Sciatic nerve (tissue), 2 donors: ENCODE data around the gene ATP6V1G3. TPM values are rescaled to one million over a fixed set of nuclear protein-coding genes. Genes with fewer than 3 reads are reported as not detected.
"Not testable (repeated sequence)": the region's sequence is repeated elsewhere in the genome, so short reads cannot be mapped to it uniquely, and the experiment has no call there.

ENCODE experiments used
- ATAC-seq: fragments of 200-7000 bp; cut with Tn5 transposase; one replicate; pipeline ENCODE4 v1.9.1; 2020; ENCODE audit warnings: mild to moderate bottlenecking, moderate library complexity
- DNase-seq: peaks from one replicate; pipeline ENCODE4 v3.0.0-alpha.2; 2020; ENCODE audit warnings: low spot score
- intact Hi-C: fragments of 100-400 bp; cut with DNase I; formaldehyde crosslinking; loops from one replicate; pipeline ENCODE4 v1.14.2; 2022
- total RNA-seq: library from RNA; stranded (reverse); fragmentation: NEBNext Ultra II Directional; extraction: Animal tissue kit (Norgen Biotek cat#: 25700); gene quantifications from one replicate; pipeline ENCODE4 v1.2.1, GENCODE V29; 2021
- donor health status: DM: no; HTN: no; CAD: no.
- donor health status: DM: no; HTN: no; CAD: no.

Gene ATP6V1G3, protein sequence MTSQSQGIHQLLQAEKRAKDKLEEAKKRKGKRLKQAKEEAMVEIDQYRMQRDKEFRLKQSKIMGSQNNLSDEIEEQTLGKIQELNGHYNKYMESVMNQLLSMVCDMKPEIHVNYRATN
- total RNA-seq, result not detected

- DNase-seq, result no peak
- intact Hi-C loops, result no loop called here
- no peak for ATAC-seq
Measured at GRCh38 chr1:198540580-198540979, at the start of gene ATP6V1G3. Gene ATP6V1G3 (minus strand): TSS chr1:198540680. CDS start chr1:198540650, 30 bp downstream.

DNA sequence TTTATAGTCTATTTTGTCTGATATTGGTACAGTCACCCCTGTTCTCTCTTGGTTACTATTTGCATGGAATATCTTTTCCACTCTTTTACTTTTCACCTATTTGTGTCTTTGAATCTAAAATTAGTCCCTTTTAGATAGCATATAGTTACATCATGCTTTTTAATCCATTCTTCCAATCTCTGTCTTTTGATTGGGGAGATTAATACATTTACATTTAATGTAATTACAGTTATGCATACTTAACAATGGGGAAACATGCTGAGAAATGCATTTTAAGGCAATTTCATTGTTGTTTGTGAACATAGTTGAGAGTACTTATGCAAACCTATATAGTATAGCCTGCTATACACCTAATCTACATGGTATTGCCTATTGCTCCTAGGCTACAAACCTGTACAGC, 48.4 kb upstream of the ATP6V1G3 start:
- DNase-seq, result no peak
- no peak for ATAC-seq
- intact Hi-C loops, result no loop called here

DNA sequence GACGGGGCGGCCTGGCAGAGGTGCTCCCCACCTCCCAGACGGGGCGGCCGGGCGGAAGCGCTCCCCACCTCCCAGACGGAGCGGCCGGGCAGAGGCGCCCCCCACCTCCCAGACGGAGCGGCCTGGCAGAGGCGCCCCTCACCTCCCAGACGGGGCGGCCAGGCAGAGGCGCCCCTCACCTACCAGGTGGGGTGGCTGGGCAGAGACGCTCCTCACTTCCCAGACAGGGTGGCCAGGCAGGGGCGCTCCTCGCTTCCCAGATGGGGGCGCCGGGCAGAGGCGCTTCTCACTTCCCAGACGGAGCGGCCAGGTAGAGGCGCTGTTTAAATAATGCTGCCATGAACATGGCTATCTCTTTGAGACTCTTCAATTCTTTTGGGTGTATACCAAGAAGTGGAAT, 43.7 kb upstream of the ATP6V1G3 start:
- intact Hi-C loops, result no loop called here
- DNase-seq (no peak), ATAC-seq (no peak)

DNA sequence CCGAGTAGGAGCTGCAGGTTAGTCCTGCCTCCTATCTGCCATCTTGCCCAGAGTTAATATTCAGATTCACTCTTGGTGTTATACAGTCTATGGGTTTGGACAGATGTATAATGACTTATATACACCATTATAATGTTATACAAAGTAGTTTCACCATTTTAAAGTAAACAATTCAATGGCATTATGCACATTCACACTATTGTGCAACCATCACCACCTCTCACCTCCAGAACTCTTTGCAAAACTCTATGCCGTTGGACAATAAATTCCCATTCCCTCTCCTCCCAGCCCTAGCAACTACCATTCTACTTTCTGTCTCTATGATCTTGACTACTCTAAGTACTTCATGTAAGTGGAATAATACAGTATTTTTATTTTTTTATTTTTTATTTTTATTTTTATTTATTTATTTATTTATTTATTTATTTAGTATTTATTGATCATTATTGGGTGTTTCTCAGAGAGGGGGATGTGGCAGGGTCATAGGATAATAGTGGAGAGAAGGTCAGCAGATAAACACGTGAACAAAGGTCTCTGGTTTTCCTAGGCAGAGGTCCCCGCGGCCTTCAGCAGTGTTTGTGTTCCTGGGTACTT, 42.8 kb upstream of the ATP6V1G3 start:
- ATAC-seq, DNase-seq, intact Hi-C loops: not testable (repeated sequence)

- intact Hi-C loops, result no loop called here
- no peak for ATAC-seq
Measured at GRCh38 chr1:198577444-198577843, 37.0 kb upstream of the ATP6V1G3 start.

DNA sequence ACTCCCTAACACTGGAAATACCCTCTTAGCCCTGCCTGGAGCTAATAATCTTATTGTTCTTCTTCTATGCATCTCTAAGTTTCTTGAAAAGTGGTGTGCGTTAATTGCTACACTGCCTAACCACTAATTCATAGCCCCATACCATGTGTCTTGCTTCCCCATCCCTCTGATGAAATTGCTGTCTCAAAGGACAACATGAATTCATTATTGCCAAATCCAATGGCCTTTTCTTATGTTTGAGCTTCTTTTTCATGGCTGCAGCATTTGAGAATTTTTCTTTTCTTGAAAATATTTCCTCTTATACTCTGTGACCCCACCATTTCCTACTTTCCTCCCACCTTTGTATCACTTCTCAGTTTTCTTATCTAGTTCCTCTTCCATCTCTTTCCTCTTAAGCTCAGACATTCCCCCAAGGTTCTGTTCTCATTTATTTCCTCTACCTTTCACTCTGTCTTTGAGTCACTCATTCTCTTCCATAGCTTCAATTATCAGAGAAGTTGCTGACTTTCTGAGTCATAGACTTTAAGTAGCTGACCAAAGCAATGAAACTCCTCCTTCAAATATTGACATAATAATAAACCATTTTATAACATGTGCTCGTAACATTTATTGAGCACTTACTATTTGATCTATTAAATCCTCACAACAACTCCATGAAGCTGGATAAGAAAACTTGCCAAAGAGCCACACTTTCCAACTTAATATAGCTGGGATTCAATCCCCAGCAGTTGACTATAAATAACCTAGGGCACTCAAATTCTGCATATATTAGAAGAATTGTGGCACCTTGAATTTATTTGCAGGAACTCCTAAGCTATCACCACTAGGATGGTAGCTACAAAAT, 35.5 kb upstream of the ATP6V1G3 start:
- DNase-seq (no peak), ATAC-seq (no peak)
- intact Hi-C loops, result no loop called here

More at GRCh38 chr1:198577444-198577843, 37.0 kb upstream of the ATP6V1G3 start:
- no peak for DNase-seq

DNA sequence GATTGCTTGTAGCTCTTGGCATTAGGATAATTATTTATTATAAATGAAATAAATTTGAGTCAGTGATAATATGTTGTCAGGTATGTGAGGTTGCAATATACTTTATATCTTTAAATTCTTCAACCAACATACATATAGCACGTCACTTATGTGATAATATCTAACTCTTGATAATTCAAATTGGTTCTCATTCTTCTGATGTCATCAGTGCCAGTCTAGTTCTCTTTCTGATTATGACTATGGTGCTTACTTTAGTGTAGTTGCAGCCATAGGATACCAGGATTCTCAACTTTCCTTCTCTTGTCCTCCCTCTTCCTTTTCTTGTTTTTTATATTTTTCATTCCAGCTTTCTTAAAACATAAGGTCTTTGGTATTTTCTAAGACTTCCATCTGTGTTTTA, 34.8 kb upstream of the ATP6V1G3 start:
- DNase-seq (no peak), ATAC-seq (no peak)
- intact Hi-C loops, result no loop called here

DNA sequence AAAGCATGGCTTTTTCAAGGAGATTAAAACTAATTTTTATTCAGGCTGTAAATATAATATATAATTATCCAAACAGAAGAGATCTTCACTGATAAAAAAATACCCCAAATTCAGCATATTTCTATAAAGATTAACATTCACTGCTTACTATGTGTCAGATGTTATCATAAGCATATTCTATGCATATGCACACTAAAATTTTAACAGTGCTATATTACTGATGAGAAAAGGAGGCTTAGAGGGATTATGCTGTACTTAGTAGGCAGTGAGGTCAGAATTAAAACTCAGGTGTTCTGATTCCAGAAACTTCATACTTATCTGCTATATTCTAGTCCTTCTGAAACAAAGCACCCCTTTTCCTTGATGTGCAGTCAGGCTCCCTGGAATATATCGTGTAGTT, 33.8 kb upstream of the ATP6V1G3 start:
- intact Hi-C loops, result no loop called here
- ATAC-seq (no peak), DNase-seq (no peak)

DNA sequence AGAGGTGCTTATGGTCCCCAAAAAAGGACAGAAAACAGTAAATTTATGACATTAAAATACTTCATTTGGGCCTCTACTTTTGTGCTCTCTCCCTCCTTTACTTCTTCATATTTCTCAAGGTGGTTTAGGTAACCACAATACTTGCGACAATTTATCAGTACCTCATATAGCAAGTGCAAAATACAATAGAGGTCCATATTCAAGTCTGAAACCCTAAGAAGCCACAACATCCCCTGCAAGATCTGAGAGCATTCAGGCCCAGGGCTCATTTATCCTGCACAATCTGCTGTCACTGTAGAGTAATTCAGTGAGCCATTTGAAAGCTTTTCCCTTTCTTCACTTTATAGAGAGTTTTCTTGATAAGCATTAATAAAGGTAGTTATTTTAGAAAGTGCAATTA, 24.2 kb upstream of the ATP6V1G3 start:
- intact Hi-C loops, result no loop called here
- no peak for ATAC-seq
- no peak for DNase-seq

DNA sequence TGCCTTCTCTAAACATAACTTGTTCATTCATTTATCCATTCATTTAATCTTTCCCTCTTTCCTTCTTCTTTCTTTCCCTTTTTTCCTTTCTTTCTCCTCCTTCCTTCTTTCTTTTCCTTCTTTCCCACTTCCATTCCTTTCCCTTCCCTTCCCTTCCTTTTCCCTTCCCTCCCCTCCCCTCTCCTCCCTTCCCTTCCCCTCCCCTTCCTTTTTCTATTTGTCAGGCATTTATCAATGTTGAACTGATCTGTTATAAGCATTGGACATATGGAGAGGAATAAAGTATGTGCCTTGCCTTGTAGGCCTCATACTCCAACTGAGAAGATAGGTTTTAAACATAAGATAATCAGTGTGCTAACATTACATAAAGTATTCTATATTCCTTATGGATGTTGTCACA, 23.7 kb upstream of the ATP6V1G3 start:
- DNase-seq, result no peak

GRCh38 chr1:198563583-198563982, 23.1 kb upstream of the ATP6V1G3 start:
- intact Hi-C loops, result no loop called here
- ATAC-seq (no peak), DNase-seq (no peak)

More for the DNA sequence above, 23.7 kb upstream of the ATP6V1G3 start:
- intact Hi-C loops, result no loop called here
- ATAC-seq, result no peak

DNA sequence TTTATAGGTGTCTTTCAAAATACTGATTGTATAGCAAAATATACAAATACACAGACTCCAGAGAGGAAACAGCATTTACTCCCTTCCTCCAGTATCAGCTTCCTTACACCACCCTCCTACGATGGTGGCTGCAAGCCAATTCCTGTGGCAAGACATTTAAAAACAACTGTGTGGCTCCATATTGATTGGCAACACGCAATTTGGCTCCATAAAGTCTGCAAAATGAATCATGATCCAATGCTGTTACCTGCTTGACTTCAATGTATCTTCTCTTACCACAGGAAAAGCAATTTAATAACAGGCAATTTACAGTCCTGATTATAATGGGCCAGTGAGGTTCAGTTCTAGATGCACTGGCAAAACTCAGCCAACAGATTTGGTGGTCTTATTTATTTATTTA, 19.7 kb upstream of the ATP6V1G3 start:
- DNase-seq (no peak), ATAC-seq (no peak)
- intact Hi-C loops, result no loop called here

GRCh38 chr1:198559362-198559761, 18.9 kb upstream of the ATP6V1G3 start:
- no peak for ATAC-seq
- DNase-seq, result no peak
- intact Hi-C loops, result no loop called here

DNA sequence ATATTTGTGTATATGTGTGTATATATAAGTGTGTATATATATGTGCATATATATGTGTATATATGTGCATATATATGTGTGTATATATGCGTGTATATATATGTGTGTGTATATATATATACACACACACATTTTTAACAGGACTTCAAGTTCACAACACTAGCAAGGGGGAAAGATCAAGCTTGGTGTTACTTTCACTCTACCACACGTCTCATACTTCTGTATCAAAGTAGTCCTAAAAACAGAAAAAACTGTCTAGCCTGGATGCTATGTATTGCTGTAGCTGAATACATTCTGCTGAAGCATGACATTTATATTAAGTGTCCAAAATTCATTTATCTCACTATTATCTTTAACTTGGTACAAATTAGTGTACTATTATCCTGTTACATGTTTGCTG, 17.9 kb upstream of the ATP6V1G3 start:
- intact Hi-C loops, result no loop called here
- DNase-seq (no peak), ATAC-seq (no peak)

DNA sequence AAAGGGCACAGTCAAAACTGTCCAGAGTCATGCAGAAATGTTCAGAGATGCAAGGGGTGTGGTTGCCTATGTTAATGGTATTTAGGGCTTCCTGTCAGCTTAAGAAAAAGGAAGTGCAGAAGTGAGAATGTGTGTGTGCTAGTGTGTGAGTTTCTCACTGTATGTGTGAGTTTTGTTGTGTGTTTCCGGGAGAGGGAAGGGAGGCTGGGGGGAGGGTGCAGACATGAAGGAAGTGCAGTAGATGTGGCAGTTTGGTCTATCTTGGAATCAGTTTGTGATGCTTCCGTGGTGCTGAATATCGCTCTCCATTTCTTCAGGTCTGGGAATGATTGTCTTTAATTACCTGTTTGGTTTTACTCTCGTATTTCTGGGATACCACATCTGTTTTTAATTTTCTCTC, 16.5 kb upstream of the ATP6V1G3 start:
- peak; percentile 77 for ATAC-seq
- intact Hi-C loops, result no loop called here
- no peak for DNase-seq

DNA sequence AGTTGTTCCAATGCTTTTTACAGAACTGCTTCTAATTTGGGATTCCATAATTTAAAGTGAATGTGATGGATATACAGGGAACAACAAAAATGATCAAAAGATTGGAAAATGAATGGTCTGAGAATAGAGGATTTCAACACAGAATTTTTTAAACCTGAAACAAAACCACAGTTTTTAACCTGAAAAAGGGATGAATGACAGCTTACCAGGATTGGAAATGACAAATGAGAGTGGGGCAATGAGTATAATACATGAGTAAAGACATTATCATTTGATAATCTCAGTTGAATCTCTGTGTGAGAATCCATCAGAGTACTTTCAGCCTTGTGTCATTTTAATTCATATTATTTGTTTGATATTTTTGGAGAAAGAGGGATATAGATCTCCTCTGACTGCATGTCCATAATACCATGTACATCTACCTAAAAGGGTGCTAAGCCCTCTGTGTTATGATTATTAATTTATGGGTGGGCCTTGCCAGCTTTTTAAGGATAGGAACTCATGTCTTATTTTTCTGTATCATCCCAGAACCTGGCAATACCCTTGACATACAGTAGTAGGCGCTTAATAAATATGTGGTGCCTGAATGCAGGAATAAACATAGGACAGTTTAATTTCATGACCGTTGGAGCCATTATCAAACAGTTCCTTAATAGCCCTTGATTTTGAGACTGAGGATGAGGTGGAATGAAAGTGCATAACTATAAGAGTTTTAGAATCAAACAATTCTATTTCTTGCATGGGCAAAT, 12.4 kb upstream of the ATP6V1G3 start:
- intact Hi-C loops, result no loop called here
- ATAC-seq (no peak), DNase-seq (no peak)

DNA sequence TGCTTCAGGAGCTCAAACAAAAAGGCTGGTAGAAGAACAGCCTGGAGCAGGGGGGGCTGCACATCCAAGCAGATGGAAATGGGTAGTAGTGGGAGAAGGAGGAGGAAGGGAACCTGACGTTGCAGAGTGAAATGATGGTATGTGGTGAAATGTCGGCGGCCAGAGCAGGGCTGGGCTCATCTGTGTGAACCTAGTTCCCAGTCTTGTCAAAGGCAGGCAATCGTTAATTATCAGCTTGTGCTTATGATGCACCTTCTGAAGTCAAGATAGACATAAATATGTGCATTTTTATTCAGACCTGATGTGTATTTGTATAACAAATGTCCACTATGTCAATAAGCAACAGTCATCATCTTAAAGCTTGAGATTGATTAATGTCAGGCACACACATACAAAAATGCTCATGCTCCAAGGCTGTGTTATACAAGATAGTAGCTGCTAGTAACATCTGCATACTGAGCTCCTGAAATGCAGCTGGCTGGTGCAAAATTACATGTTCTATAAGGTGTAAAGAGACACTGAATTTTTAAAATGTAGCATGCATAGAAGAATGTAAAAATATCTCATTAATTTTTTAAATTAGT, 10.6 kb upstream of the ATP6V1G3 start:
- DNase-seq (no peak), ATAC-seq (no peak)
- intact Hi-C loops, result no loop called here

DNA sequence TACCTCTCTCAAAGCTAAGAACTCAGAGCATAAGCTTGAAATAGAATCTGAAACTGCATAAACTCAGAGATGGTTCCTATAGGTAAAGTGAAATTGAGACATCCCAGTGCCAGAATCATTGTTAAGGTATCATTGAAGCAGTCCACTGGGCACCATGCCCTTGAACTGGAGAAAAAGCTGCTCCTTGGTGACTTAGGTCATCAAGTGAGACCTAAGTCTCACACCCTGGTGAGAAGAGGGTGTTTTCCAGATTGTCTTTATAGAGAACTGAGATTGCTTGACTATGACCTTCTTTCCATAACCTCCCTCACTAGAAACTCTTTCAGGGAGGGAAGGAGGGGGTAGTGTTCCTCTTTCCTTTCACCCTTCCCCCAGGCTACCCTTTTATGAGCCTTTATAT, 9.4 kb upstream of the ATP6V1G3 start:
- intact Hi-C loops, result no loop called here
- ATAC-seq, result no peak

GRCh38 chr1:198548890-198549289, 8.4 kb upstream of the ATP6V1G3 start:
- ATAC-seq, result no peak
- intact Hi-C loops, result no loop called here
- DNase-seq, result no peak

More for the DNA sequence above, 9.4 kb upstream of the ATP6V1G3 start:
- no peak for DNase-seq
